Karpas-422 (cell line): ENCODE measurements around the gene BTBD2. TPM values are rescaled to one million over a fixed set of nuclear protein-coding genes. Genes with fewer than 3 reads are reported as not detected.

Experiments used
- DNase-seq: peaks from one replicate; pipeline ENCODE4 v3.0.0-alpha.2; 2015
- H2AFZ ChIP-seq: fragments of 200-600 bp; sonication (generic); 2 replicates; pipeline ENCODE4 v1.6.1; 2014; ENCODE audit warnings: antibody characterized with exemption, low read length, mixed read lengths
- H3K27ac ChIP-seq: fragments of 200-600 bp; sonication (generic); 2 replicates; pipeline ENCODE4 v1.5.1; 2014; ENCODE audit warnings: mild to moderate bottlenecking, low read length, moderate library complexity
- H3K27me3 ChIP-seq: fragments of 200-600 bp; sonication (generic); 2 replicates; pipeline ENCODE4 v1.6.1; 2014; ENCODE audit warnings: low read length, mixed read lengths
- H3K36me3 ChIP-seq: fragments of 200-600 bp; sonication (generic); 2 replicates; pipeline ENCODE4 v1.6.1; 2014; ENCODE audit warnings: low read length, mixed read lengths; ENCODE audit not compliant: insufficient read depth
- H3K4me1 ChIP-seq: fragments of 200-600 bp; sonication (generic); 2 replicates; pipeline ENCODE4 v1.6.1; 2014; ENCODE audit warnings: mild to moderate bottlenecking, low read length, mixed read lengths
- H3K4me2 ChIP-seq: fragments of 200-600 bp; sonication (generic); 2 replicates; pipeline ENCODE4 v1.6.1; 2014; ENCODE audit warnings: low read length, low read depth, mild to moderate bottlenecking; ENCODE audit not compliant: poor library complexity, severe bottlenecking
- H3K4me3 ChIP-seq: fragments of 200-600 bp; sonication (generic); 2 replicates; pipeline ENCODE4 v1.5.1; 2014; ENCODE audit warnings: mild to moderate bottlenecking, antibody characterized with exemption, low read length, mixed read lengths
- H3K79me2 ChIP-seq: fragments of 200-600 bp; sonication (generic); 2 replicates; pipeline ENCODE4 v1.6.1; 2014; ENCODE audit warnings: mild to moderate bottlenecking, low read length, mixed read lengths
- H3K9ac ChIP-seq: fragments of 200-600 bp; sonication (generic); 2 replicates; pipeline ENCODE4 v1.6.0; 2014; ENCODE audit warnings: low read length
- H3K9me2 ChIP-seq: fragments of 200-600 bp; sonication (generic), shearing (Covaris generic); replicated peaks from 2 replicates; pipeline ENCODE4 v1.6.0; 2014; ENCODE audit warnings: mild to moderate bottlenecking, low read length, moderate library complexity; ENCODE audit not compliant: insufficient read depth
- H3K9me3 ChIP-seq: fragments of 300-700, 200-600 bp; sonication (generic); 2 replicates; pipeline ENCODE4 v1.6.1; 2014; ENCODE audit warnings: low read length, mixed read lengths
- H4K20me1 ChIP-seq: fragments of 200-600 bp; sonication (generic); 2 replicates; pipeline ENCODE4 v1.6.1; 2014; ENCODE audit warnings: mild to moderate bottlenecking, antibody characterized with exemption, low read length, low read depth; ENCODE audit not compliant: insufficient read depth
- small RNA-seq: library from RNA; depleted of rRNA; stranded (forward); fragments of <200 nt; gene quantifications from one replicate; pipeline ENCODE3, GENCODE V24; 2014
- total RNA-seq: library from RNA; depleted of rRNA; stranded (reverse); fragments of >200 nt; shearing (Covaris generic); gene quantifications from 2 replicates; pipeline ENCODE4 v1.2.3, GENCODE V29; 2014; ENCODE audit warnings: low replicate concordance; rRNA removed

The BTBD2 gene
- total RNA-seq, 1 experiment from 2014 or later = 66.8 TPM

- Histone ChIP-seq H3K27ac (no peak overlapping the region), H3K4me2 (no peak overlapping the region), H3K79me2 (peaks cover 1% of the 10 kb centered on the region), H3K4me1 (peaks cover 10% of the 10 kb centered on the region), H2AFZ (no peak overlapping the region), H3K27me3 (no peaks in the 10 kb centered on the region), H3K9me3 (peaks cover 12% of the 10 kb centered on the region), H3K9me2 (no peaks in the 10 kb centered on the region), H4K20me1 (no peaks in the 10 kb centered on the region), H3K36me3 (no peaks in the 10 kb centered on the region), H3K9ac (no peak overlapping the region), H3K4me3 (no peak overlapping the region)
- DNase-seq = no peak
Measured at GRCh38 chr19:1936430-1936829, 79.1 kb downstream of the BTBD2 start.

GRCh38 chr19:1935484-1936208 is 79.9 kb downstream of the BTBD2 start:
- no peak overlapping the region for H2AFZ ChIP-seq
- H3K27ac ChIP-seq = no peak overlapping the region
- H3K4me2 ChIP-seq = no peak overlapping the region
- no peak overlapping the region for H3K4me3 ChIP-seq
- H4K20me1 ChIP-seq = no peaks in the 10 kb centered on the region
- DNase-seq = peak; percentile 78
- no peak overlapping the region for H3K9ac ChIP-seq
- H3K27me3 ChIP-seq = no peaks in the 10 kb centered on the region
- H3K9me3 ChIP-seq = peaks cover 13% of the 10 kb centered on the region
- peaks cover 10% of the 10 kb centered on the region for H3K4me1 ChIP-seq
- H3K9me2 ChIP-seq = no peaks in the 10 kb centered on the region
- H3K36me3 ChIP-seq = no peaks in the 10 kb centered on the region
- no peaks in the 10 kb centered on the region for H3K79me2 ChIP-seq

Small RNA genes lying within 50 kb of the gene (small RNA-seq; reads per million reads assigned to genes)
- gene AC007136.1 = not detected

Other genes with a start within 250 kb of the BTBD2 start
- 1.0 and 6.0 TPM in 2 replicates for gene ATP8B3, start 203.4 kb downstream of the BTBD2 start, total RNA-seq
- 15.7 and 16.3 TPM in 2 replicates for gene REXO1, start 167.2 kb downstream of the BTBD2 start, total RNA-seq
- gene KLF16, start 152.1 kb downstream of the BTBD2 start, total RNA-seq = 12.8 and 13.2 TPM in 2 replicates
- 52.5 and 110 TPM in 2 replicates for gene ABHD17A, start 130.2 kb downstream of the BTBD2 start, total RNA-seq
- gene ADAT3, start 110.3 kb downstream of the BTBD2 start, total RNA-seq = 1.2 and 5.2 TPM in 2 replicates
- 18.4 and 23.8 TPM in 2 replicates for gene SCAMP4, start 110.3 kb downstream of the BTBD2 start, total RNA-seq
- gene CSNK1G2, start 74.5 kb downstream of the BTBD2 start, total RNA-seq = 57.1 and 102 TPM in 2 replicates
- 526 and 862 TPM in 2 replicates for gene MKNK2, start 35.5 kb upstream of the BTBD2 start, total RNA-seq
- 153 and 219 TPM in 2 replicates for gene MOB3A, start 80.6 kb upstream of the BTBD2 start, total RNA-seq
- gene IZUMO4, start 81.2 kb upstream of the BTBD2 start, total RNA-seq = 285 and 487 TPM in 2 replicates
- gene AP3D1, start 135.9 kb upstream of the BTBD2 start, total RNA-seq = 82.3 and 101 TPM in 2 replicates
- gene DOT1L, start 148.2 kb upstream of the BTBD2 start, total RNA-seq = 10.8 and 13.3 TPM in 2 replicates
- 57.4 and 136 TPM in 2 replicates for gene PLEKHJ1, start 220.6 kb upstream of the BTBD2 start, total RNA-seq
- 27.2 and 55.8 TPM in 2 replicates for gene SF3A2, start 221.1 kb upstream of the BTBD2 start, total RNA-seq
- 1.9 and 7.2 TPM in 2 replicates for gene AMH, start 233.6 kb upstream of the BTBD2 start, total RNA-seq
- not detected in 2 replicates for gene JSRP1, start 240.7 kb upstream of the BTBD2 start, total RNA-seq